Measurements from ENCODE around the gene OR51I2.

The OR51I2 gene, protein sequence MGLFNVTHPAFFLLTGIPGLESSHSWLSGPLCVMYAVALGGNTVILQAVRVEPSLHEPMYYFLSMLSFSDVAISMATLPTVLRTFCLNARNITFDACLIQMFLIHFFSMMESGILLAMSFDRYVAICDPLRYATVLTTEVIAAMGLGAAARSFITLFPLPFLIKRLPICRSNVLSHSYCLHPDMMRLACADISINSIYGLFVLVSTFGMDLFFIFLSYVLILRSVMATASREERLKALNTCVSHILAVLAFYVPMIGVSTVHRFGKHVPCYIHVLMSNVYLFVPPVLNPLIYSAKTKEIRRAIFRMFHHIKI

DNA sequence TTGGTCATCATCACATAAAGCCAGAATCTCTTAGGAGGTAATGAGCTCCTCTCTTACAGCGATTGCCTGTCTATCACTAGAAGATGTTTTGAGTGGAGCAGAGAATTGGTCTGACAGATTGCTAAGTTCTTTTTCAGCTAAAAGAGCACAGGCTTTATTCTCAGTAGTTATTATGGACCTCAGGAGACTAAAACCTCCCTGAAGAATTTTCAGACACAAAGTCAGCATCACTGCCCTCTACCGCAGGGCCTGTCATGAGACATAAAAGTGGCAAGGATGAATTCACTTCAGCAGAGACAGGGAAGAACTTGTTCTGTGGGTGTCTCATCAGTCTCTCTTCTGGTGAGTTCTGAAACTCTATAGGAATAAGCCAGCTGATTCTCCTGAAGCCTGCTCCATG, at the start of gene OR51I2:
Gene OR51I2 (plus strand): TSS at position 301 of the 400 bp plus-strand sequence. CDS start 4,166 bp downstream, outside the sequence.
- no peak for DNase-seq (ENCODE audit: low spot score)

DNA sequence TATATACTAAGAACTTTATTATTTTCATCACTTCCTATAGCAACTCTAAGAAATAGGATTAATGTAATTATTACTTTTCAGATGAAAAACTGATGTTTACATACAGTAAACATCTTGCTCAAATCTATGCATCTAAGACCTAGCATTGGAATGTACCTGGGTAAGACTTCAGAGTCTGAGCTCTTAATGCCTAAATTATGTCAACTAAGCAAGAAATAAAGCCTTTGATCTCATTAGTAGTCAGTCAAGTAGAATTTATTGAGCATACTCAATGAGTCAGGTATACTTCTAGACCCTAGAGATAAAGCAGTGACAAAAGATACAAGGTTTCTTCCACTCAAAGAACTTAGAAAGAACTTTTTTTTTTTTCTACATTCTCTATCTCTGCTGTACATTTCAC, 44.0 kb upstream of the OR51I2 start:
- no peak for DNase-seq (ENCODE audit: low spot score)

DNA sequence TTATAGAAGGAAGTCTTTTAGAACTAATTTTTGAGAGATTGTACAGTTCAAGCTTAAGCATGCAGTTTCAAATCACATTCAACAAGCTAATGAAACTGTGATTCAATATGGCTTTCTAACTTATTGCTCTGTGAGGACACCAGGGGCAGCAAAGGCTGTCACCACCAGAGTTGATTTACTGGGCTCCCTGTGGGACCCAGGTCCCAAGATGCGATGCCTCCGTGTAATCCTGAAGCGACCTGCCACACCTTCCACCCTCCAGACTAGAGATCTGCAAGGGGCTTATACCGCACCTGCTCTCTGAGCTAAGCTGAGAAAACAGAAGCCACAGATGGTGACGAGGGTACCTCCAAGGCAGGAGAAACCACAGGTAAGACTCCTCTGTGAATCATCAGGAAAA, 28.1 kb upstream of the OR51I2 start:
- no peak for DNase-seq (ENCODE audit: low spot score)

DNA sequence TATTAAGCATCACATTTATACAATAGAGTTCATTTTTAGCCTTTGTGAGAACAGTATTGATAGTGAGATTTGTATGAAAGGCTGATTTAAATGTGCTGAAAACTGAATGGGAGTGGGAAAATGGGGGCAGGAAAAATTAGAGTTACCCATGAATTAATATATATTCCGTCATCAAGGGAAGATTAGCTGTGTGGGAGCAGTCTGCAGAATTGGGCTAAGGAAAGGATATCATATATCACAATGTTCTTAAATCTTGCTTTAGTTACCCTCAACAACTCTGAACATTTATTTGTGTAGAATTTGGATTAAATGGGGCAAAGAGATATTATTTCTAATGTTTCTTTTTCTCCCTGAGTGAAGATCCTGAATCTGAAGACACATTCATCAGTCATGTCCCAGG, 27.3 kb upstream of the OR51I2 start, which contains the start of gene OR51Q1:
Gene OR51Q1 (plus strand): TSS at position 301 of the 400 bp plus-strand sequence. CDS start 90 bp downstream, at position 391.
- DNase-seq (ENCODE audit: low spot score): no peak

DNA sequence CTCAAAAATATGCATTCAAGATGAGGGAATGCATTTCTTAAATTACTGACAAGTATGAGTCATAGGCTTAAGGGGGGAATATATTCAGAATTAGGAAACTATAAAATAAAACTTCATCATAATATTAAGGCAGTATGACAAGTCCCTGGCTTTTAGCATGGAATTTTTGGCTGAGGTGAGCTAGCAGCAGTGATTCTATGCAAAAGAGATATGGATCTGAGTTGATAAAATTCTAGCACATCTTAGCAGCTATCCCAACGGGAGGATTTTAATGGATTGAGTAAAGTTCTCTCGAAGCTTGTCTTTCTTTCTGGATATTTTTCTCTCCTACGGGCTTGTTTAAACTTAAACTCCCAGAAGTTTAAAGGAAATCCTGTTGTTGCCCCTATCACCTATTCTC, 26.0 kb upstream of the OR51I2 start:
- DNase-seq (ENCODE audit: low spot score): no peak

DNA sequence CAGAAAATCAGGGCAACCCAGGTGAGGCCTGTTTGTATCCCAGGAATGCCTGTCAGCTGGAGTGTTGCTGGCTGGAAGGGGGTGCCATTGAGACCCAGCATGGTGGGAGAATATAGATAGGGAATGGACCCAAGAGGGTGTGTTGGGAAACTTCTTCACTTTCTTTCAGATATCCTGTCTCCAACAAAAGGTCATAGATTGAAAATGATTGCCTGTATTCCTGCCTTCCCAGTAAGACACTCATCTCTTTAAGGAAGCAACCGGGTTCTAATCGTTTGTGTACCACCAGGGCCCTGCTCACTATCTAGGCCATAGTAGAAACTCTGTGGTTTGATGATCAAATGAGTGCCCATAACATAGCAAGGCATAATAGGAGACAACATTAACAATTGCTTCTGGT, 7.7 kb upstream of the OR51I2 start, which contains the start of gene OR51I1:
Gene OR51I1 (minus strand): TSS at position 101 of the 400 bp plus-strand sequence. CDS start 0 bp downstream, at position 101.
- DNase-seq (ENCODE audit: low spot score): no peak

DNA sequence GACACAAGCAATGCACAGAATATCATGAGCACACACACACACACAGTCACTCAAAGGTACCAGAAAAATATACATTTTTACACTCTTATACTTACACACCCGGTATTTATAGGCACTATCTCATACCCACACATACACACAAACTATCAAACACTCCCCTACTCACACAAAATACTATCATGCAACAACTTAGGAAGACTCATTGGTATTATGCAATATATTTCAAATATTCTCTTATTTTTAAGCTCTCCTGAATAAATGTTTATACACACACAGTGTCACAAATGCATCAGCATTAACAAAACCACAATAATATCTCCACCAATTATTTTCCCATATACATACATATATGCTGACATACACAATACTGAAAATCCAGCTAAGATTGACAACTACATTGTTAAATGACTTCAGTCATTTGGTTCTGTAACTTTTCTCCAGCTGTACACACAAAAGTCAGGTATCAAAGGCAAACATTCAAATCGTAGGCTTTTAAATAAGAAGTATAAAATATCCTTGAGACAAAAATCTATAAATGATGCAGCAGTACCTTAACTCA, 5.2 kb upstream of the OR51I2 start:
- DNase-seq (ENCODE audit: low spot score): no peak

DNA sequence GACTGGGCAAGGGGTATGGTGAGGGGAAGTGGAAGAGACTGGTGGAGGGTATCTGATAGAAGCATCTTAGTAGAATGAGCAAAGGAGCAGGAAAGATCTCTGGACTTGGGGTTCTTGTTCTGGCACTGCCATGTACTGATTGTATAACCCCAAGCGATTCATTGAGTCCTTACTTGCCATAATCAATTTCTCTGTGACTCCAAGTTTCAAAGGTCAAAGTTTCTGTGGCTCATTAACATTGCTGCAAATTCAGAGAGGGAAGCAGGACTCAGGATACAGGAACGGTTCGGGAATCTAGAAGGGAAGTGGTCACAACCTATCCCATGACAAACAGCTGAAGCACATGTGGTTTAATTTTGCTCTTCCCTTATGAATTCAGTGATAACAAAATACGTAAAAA, 309 bp downstream of the OR51I2 start:
- no peak for DNase-seq (ENCODE audit: low spot score)

DNA sequence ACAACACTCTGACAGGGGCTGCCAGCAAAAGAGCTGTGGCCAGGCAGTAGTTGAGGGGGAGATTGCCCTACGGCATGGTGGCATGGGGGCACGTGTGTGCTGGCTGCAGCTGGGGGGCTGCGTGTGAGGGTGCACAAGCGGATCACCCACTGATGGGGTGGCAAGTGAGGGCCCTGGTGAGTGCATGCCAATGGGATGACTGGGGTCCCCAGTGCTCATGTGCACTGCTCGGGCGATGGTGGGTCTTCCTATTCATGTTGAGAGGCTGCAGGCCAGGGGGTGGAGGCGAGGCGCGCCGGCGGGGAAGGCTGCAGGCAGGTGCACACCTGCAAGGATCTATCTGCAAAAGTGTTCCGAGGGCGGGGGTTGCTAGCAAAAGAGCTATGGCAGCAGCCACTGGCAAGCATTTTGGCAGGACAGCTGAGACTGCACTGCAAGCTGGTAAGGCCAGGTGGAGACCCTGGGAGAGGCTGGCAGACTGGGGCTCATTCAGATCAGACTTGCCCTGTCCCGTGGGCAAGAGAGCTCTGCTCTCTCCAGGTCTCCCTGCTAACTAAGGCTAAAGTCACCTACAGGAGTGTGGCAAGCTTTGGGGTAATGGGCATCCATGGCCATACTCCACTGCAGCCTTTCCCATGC, 12.0 kb downstream of the OR51I2 start:
- DNase-seq (ENCODE audit: low spot score): no peak

DNA sequence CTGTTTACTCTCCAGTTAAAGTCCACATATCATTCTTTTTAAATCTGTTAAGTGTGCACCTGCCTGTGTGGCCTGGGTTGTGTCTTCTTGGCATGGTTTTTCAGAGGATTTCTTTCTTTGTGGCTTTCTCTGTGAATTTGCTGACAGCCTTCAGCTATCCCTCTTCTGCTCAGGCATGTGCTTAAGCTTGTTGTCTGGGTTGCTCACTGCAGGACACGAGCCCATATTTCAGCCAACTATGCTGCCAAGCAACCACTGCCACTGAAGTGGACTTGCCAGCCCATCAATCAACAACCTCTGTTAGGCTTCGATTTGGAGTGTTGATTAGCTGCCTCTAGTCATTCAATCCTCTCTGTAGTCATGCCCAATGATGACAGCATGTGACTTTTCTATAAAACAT, 18.4 kb downstream of the OR51I2 start:
- no peak for DNase-seq (ENCODE audit: low spot score)

DNA sequence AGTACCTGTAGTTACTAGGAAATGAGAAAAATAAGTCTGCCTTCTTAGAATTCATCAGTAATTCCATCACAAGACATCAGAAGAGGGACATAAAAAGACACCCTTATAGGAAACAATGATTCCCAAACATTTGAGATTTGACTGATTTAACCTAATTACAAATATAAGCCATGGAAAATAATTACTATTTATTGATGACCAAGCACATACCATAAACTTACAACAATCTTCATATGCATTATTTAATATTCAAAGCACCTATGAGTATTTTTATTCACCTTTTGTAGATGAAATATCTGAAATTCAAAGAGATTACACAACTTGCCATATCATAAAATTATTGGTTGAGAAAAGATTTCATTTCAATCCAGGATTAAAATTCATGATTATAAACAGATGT, 24.8 kb downstream of the OR51I2 start:
- no peak for DNase-seq (ENCODE audit: low spot score)

DNA sequence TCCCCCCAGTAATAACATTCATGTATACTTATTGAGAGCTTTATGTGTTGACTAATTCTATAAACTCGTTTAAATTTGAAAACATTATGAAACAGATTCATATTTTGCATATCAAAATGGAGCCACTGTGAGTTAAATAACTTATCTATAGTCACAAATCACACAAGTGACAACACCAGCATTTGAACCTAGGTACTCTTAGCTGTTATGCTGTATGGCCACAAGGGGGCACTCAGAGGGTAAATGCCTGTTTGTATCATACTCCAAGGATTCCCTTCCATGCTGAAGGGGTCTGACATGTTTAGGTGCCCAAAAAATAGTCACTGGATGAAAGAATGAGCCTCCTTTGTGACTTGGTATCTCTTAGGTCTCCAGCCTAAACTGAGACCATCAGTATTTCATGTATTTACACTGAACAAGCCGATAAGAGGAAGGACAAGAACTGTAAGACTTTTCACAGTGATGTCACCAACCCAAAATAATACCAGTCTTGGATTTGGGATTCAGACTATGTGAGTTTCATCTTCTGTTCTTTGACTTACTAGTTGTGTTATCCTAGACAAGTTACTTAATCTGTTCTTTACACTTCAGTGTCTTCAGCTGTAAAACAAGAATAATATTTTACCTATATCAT, 27.2 kb downstream of the OR51I2 start:
- peak; percentile 39 for DNase-seq (ENCODE audit: low spot score)

DNA sequence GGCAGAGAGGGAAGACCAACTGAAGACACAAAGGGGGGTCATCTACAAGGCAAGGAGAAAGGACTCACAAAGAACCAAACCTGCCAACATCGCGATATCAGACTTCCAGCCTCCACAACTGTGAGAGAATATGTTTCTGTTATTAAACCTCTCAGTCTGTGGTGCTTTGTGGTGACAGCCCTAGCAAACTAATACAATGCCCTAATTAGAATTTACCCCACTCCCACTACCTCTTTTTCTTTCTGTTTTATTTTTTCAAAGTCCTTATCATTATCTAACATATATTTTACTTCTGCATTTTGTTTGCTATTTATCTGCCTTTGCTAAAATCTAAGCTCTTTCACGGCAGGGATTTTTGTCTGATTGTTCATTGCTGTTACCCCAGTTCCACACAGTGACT, 36.9 kb downstream of the OR51I2 start:
- no peak for DNase-seq (ENCODE audit: low spot score)

DNA sequence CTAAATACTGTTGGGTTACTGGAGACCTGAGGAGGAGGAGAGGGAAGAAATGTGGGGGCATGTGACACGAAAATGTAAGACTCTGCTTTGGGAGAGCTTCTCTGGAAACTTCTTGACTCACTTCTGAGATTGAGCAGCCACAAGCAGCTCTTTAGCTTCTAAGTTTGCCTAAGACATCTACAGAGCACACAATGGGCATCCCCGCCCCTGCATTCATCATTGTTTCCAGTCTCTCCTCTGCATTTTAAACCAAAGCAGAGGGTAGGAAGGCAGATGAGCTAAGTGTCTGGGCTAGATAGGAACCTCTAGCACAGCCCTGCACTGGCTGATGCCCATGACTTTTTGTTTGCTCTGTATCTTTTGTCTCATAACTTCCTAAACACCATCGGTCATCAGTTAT, 37.3 kb downstream of the OR51I2 start:
- no peak for DNase-seq (ENCODE audit: low spot score)

DNA sequence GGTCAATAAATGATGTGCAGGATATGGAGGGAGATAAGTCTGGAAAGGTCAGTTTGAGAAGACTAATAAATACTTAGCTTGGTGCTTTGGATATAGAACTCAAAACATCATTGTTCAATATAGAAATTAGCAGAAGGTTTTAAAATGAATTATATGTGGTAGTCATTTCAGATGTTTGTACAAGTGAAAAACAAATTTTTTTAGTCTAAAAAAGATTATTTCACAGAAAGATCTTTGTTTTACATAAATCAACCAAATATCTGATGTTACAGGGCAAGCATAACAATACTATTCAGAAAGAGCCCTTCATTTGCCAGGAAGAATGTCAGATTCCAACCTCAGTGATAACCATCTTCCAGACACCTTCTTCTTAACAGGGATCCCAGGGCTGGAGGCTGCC, 39.3 kb downstream of the OR51I2 start, which contains the start of gene OR52D1:
Gene OR52D1 (plus strand): TSS at position 301 of the 400 bp plus-strand sequence. CDS start 22 bp downstream, at position 323.
- no peak for DNase-seq (ENCODE audit: low spot score)

DNA sequence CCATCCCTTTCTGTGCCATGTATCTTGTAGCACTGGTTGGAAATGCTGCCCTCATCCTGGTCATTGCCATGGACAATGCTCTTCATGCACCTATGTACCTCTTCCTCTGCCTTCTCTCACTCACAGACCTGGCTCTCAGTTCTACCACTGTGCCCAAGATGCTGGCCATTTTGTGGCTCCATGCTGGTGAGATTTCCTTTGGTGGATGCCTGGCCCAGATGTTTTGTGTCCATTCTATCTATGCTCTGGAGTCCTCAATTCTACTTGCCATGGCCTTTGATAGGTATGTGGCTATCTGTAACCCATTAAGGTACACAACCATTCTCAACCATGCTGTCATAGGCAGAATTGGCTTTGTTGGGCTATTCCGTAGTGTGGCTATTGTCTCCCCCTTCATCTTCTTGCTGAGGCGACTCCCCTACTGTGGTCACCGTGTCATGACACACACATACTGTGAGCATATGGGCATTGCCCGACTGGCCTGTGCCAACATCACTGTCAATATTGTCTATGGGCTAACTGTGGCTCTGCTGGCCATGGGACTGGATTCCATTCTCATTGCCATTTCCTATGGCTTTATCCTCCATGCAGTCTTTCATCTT, 39.8 kb downstream of the OR51I2 start:
- DNase-seq (ENCODE audit: low spot score): no peak

DNA sequence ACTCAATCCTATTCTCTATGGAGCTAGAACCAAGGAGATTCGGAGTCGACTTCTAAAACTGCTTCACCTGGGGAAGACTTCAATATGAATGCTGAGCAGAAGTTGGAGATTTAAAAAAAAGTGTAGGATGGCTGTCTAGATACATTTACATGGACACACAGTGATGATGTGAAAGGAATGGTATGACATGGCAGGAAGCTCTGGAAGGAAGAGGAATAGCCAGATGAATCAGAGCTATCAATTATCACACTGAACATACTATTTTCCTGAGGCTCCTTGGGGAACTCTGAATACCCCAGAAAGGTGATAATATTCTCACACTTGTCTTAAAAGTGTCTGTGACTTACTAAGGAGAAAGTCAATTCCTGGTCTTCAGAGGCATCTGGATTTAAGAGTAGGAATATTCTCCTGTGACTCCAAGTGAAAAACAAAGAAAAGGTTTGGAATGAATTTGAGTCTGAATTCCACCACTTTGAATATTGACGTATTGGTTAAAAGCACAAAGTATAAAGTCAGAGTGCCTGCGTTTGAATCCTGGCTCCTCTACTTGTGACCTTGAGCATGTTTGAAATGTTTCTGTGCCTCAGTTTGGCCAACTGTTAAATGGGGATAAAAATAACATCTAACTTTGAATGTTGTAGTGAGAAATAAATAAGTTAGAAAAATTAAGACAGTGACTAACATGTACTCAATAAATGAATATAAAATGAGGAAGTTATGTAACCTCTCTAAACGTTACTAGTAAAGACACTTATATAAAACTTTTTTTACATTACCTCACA, 40.6 kb downstream of the OR51I2 start:
- DNase-seq (ENCODE audit: low spot score): no peak

DNA sequence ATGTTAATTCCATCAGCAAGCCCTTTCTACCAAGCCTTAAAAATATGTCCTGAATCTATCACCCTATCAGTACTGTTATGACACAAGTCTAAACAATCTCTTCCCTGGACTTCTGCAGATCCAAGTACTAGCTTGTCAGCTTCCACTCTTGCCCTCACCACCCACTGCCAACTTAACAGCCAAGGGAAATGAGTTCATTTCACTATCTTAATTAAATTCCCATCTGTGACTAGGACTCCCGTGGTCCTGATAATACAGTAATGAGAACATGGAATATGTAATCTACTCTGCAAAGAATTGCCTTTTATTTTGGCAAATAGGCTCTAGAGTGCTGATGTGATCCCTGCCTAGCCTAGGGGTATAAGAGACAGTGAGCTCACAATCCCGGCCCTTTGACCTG, 50.5 kb downstream of the OR51I2 start:
- DNase-seq (ENCODE audit: low spot score): no peak

DNA sequence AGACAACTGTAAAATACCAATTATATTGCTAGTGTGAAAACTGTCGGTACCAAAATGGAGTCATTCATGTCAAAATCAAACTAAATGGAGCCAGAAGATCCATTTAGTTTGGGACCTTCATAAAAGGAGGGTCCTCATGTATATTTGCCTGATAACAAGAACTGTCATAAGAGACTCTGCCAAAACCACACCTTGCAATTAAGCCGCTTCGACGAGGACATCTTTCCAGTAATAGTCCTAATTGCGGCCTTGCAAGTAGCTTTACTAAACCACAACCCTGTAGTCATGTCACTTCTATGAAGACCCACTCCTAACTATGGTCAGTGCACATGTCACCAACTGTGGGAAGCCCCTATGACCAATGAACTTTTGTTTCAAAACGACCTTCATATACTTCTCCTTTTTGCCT, 51.3 kb downstream of the OR51I2 start:
- no peak for DNase-seq (ENCODE audit: low spot score)

DNA sequence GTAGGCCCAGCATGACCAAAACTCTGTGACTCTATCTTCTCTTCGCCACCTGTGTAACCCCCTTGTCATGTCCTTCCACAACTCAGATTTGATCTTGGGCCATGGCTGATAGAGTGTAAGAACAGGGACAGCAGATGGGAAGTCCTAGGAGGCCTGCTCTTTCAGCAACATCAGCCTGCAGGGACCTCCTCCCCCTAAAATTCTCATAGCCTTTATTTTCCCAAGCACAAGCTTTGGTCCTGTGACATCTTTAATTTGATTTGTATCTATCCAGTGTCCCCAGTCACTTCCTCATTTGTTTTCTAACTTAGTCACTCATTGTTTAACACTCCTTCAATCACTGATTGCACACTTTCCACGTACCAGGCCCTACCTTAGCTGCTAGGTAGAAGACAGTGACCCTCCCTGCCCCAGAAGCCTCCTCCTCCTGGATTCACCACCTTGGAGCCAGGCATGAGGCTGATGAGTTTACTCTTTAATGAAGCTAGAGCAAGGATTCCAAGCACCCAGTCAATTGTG, 55.3 kb downstream of the OR51I2 start:
- no peak for DNase-seq (ENCODE audit: low spot score)

DNA sequence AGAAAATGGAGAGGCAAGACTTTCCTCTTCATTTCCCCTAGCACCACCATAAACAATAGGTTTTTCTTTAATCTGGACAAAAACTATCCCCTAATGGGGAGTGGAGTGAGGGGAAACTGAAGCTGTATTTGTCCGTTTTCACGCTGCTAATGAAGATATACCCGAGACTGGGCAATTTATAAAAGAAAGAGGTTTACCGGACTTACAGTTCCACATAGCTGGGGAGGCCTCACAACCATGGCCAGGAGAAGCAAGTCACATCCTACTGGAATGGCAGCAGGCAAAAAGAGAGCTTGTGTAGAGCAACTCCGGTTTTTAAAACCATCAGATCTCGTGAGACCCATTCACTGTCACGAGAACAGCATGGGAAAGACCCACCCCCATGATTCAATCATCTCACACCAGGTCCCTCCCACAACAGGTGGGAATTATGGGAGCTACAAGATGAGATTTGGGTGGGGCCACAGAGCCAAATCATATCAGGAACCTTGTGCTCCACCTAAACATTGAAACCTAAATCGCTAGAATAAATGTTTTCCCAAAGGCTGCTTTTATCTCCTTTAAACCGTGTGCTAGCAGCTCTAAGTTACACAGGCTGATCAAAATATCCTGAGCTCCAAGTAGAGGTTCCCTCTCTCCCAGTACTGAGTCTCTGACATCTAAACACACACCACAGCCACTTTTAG, 56.4 kb downstream of the OR51I2 start:
- no peak for DNase-seq (ENCODE audit: low spot score)

Measured in CD4-positive, alpha-beta T cell treated with Interleukin-6 at 100 ng/mL for 8 hours (primary cell).